Stomach (tissue), 4 donors: ENCODE measurements around the gene LYRM4.

Source experiments
- POLR2A ChIP-seq, 4 donors: fragments of 450-650 bp; IDR thresholded peaks; one replicate each; pipeline ENCODE4 v1.6.1; 2016; ENCODE audit warnings: antibody characterized with exemption in 4 of 4, control low read depth in 2 of 4, mild to moderate bottlenecking in 1 of 4, moderate library complexity in 1 of 4
- TF ChIP-seq, protein P1 (sequence below), 7 experiments: fragments of 450-650 bp in 4 of 7; fragments of 200-600 bp in 3 of 7; sonication (generic) in 3 of 7; IDR thresholded peaks; one replicate each; pipeline ENCODE4 v1.5.1; 2016 to 2019; ENCODE audit warnings: antibody characterized with exemption in 7 of 7, control low read depth in 2 of 7, mild to moderate bottlenecking in 1 of 7

DNA sequence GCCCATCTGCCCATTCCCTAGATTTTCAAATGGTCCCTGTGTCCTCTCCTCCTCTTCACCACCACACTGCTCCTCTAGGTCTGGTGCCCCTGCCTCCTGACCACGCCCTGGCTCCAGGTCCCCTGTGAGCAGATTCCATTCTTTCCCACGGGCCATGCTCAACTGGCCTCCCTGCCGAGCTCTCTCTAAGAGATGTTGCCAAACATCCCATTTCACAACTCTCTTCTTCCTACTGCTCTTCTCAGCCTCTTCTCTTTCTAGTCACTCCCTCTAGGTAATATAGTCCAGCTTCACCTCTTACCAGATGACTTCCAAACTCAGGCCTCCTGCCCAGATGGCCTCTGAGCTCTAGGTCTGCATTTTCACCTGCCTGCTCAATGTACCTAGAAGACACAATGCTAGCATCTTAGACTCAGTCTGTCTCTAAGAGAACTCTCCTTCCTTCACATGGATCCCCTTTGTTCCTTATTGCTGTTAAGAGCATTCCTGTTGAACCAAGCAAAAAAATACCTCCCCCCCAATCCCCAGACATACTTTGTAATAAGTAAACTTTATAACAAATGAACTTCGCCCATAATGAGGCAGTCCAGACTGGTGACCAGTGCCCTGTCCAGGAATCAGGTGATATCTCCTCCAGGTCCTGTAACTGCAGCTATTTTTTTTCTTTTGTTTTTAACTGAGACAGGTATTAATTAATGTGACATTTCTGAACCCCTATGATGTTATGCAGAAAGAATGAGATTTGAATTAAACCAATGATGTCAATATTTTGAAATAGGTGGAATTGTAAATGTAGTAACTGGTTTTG is 79.0 kb downstream of the LYRM4 start:
- no peak for TF ChIP-seq POLR2A (IDR thresholded peaks at IDR 0.05)
- TF ChIP-seq, protein P1, sequence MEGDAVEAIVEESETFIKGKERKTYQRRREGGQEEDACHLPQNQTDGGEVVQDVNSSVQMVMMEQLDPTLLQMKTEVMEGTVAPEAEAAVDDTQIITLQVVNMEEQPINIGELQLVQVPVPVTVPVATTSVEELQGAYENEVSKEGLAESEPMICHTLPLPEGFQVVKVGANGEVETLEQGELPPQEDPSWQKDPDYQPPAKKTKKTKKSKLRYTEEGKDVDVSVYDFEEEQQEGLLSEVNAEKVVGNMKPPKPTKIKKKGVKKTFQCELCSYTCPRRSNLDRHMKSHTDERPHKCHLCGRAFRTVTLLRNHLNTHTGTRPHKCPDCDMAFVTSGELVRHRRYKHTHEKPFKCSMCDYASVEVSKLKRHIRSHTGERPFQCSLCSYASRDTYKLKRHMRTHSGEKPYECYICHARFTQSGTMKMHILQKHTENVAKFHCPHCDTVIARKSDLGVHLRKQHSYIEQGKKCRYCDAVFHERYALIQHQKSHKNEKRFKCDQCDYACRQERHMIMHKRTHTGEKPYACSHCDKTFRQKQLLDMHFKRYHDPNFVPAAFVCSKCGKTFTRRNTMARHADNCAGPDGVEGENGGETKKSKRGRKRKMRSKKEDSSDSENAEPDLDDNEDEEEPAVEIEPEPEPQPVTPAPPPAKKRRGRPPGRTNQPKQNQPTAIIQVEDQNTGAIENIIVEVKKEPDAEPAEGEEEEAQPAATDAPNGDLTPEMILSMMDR (IDR thresholded peaks at IDR 0.05): no peak
